BE2C (cell line): ENCODE measurements around the gene CLDN22.

Experiments used
- DNase-seq: peaks from one replicate; pipeline ENCODE4 v3.0.0-alpha.2; 2020
- H3K27me3 ChIP-seq: fragments of 250-450 bp; sonication (Bioruptor Pico); 2 replicates; pipeline ENCODE4 v1.5.1; 2020; ENCODE audit warnings: mild to moderate bottlenecking
- H3K36me3 ChIP-seq: fragments of 250-450 bp; sonication (Bioruptor Pico); 2 replicates; pipeline ENCODE4 v1.5.1; 2020; ENCODE audit warnings: mild to moderate bottlenecking
- H3K4me1 ChIP-seq: fragments of 250-450 bp; sonication (Bioruptor Pico); 2 replicates; pipeline ENCODE4 v1.5.1; 2020
- H3K4me3 ChIP-seq: 2 replicates; pipeline ENCODE4 v1.5.1; 2011; ENCODE audit warnings: low read depth, low read length
- H3K9me3 ChIP-seq: fragments of 250-450 bp; sonication (Bioruptor Pico); 2 replicates; pipeline ENCODE4 v1.5.1; 2020
- CTCF ChIP-seq: IDR thresholded peaks from 2 replicates; pipeline ENCODE4 v1.5.1; 2012; ENCODE audit warnings: mild to moderate bottlenecking, low read depth, low read length

The CLDN22 gene

GRCh38 chr4:183284965-183285364, 35.1 kb downstream of the CLDN22 start:
- Histone ChIP-seq H3K27me3 (no peaks in the 10 kb centered on the region), H3K36me3 (peaks cover 12% of the 10 kb centered on the region), H3K4me3 (no peak overlapping the region), H3K9me3 (no peaks in the 10 kb centered on the region), H3K4me1 (no peaks in the 10 kb centered on the region)
- no peak for TF ChIP-seq CTCF
- no peak for DNase-seq

- H3K4me1 ChIP-seq: no peaks in the 10 kb centered on the region
- peaks cover 12% of the 10 kb centered on the region for H3K36me3 ChIP-seq
- no peaks in the 10 kb centered on the region for H3K27me3 ChIP-seq
- TF ChIP-seq CTCF: no peak
- H3K9me3 ChIP-seq: no peaks in the 10 kb centered on the region
- no peak for DNase-seq
- no peak overlapping the region for H3K4me3 ChIP-seq
Observed at GRCh38 chr4:183284258-183284785, 35.8 kb downstream of the CLDN22 start.

DNA sequence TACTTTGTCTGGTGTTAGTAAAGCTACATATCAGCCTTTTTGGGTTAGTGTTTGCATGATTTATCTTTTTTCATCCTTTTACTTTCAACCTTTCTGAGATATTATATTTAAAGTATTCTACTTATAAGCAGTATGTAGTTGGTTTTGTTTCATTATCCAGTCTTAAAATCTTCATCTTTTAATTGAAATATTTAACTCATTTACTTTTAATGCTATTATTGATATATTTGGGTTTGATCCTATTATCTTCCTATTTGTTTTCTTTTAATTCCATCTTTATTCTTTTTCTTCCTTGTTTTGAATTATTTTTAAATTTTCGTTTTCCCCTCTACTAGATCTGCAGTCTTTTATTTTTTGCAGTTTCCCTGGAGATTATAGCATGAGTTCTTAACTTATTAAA, 44.0 kb downstream of the CLDN22 start:
- no peak for TF ChIP-seq CTCF
- no peaks in the 10 kb centered on the region for H3K4me1 ChIP-seq
- H3K9me3 ChIP-seq: no peaks in the 10 kb centered on the region
- H3K4me3 ChIP-seq: no peak overlapping the region
- H3K36me3 ChIP-seq: peaks cover 15% of the 10 kb centered on the region
- DNase-seq: no peak
- H3K27me3 ChIP-seq: no peaks in the 10 kb centered on the region

DNA sequence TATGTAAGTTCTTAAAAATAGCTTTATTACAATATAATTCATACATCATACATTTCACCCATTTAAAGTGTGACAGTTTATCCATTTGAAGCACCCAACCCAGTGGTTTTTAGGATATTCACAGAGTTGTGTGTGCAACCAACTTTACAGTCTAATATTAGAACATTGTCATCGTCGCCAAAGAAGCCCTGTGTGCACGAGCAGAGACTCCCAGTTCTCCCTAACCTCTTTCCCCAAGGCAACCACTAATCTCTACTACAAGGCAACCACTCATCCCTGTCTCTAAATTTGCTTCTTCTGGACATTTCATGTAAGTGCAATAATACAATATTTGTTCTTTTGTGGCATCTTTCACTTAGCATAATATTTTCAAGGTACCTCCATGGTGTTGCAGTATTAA, 47.7 kb downstream of the CLDN22 start:
- H3K9me3 ChIP-seq: no peaks in the 10 kb centered on the region
- H3K27me3 ChIP-seq: no peaks in the 10 kb centered on the region
- H3K4me1 ChIP-seq: no peaks in the 10 kb centered on the region
- DNase-seq: no peak
- H3K36me3 ChIP-seq: peaks cover 20% of the 10 kb centered on the region
- TF ChIP-seq CTCF: no peak
- H3K4me3 ChIP-seq: no peak overlapping the region

DNA sequence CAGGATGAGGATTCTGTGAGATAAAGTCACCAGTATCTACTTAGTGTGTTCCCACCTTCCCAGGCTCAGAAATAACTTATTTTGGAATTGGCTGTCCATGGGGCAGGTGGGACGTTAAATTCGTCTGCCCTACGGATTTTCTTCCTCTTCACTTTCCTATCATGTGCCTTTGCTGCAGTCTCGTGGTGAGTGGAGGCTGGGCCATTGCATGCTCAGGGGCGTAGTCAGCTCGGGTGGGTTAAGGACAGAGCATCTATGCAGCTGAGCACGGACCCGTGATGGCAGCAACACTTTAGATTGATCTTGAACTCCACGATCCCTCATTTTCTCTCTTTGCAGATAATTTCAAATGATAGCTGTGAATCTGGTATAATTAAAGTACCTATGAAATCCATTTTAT, 51.5 kb downstream of the CLDN22 start:
- Histone ChIP-seq H3K4me1 (no peaks in the 10 kb centered on the region), H3K36me3 (peaks cover 24% of the 10 kb centered on the region), H3K9me3 (no peaks in the 10 kb centered on the region), H3K4me3 (no peak overlapping the region), H3K27me3 (no peaks in the 10 kb centered on the region)
- no peak for TF ChIP-seq CTCF
- no peak for DNase-seq
